Esophagus muscularis mucosa (tissue), 3 donors: Measurements from ENCODE around the gene ACTRT3.

Experiments used
- POLR2A ChIP-seq: fragments of 450-650 bp; IDR thresholded peaks from one replicate; pipeline ENCODE4 v1.6.1; 2017; ENCODE audit warnings: antibody characterized with exemption, moderate library complexity, mild to moderate bottlenecking, low read depth
- TF ChIP-seq, protein P1 (sequence below), 3 experiments: fragments of 200-600 bp in 2 of 3; fragments of 450-650 bp in 1 of 3; sonication (generic) in 2 of 3; IDR thresholded peaks; one replicate each; pipeline ENCODE4 v1.5.1; 2017 to 2019; ENCODE audit warnings: antibody characterized with exemption in 3 of 3, mild to moderate bottlenecking in 2 of 3, moderate library complexity in 1 of 3

- TF ChIP-seq POLR2A = no peak
- TF ChIP-seq, protein P1, sequence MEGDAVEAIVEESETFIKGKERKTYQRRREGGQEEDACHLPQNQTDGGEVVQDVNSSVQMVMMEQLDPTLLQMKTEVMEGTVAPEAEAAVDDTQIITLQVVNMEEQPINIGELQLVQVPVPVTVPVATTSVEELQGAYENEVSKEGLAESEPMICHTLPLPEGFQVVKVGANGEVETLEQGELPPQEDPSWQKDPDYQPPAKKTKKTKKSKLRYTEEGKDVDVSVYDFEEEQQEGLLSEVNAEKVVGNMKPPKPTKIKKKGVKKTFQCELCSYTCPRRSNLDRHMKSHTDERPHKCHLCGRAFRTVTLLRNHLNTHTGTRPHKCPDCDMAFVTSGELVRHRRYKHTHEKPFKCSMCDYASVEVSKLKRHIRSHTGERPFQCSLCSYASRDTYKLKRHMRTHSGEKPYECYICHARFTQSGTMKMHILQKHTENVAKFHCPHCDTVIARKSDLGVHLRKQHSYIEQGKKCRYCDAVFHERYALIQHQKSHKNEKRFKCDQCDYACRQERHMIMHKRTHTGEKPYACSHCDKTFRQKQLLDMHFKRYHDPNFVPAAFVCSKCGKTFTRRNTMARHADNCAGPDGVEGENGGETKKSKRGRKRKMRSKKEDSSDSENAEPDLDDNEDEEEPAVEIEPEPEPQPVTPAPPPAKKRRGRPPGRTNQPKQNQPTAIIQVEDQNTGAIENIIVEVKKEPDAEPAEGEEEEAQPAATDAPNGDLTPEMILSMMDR (IDR thresholded peaks at IDR 0.05) = no peak
These were observed 21.5 kb upstream of the ACTRT3 start for GRCh38 chr3:169790687-169791429.
